ENCODE data around the gene TDRD9.

Gene TDRD9

DNA sequence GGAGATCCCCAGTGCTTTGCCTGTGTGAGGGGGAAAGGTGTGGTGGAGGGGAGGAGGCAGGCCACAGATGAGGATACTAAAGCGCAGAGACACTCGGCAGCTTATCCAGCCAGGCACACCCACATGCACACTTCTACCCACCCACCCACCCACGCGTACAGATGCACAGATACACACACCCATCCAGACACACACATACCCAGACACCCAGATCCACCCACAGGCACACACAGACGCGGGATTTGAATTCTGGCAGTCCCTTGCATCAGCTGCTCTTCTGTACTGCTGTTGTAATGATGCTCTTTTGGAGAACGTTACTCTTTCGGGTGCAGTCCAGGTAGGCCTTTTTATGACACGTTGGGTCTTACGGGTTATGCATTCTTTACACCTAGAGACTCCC, 69.8 kb downstream of the TDRD9 start:
- Histone ChIP-seq H3K4me1 (ENCODE audit: insufficient read depth, poor library complexity, severe bottlenecking) (peaks cover 14% of the 10 kb centered on the region), H3K27me3 (ENCODE audit: insufficient read depth, poor library complexity, severe bottlenecking) (no peaks in the 10 kb centered on the region), H3K27ac (ENCODE audit: poor library complexity, severe bottlenecking) (no peak overlapping the region), H3K36me3 (ENCODE audit: low read depth) (no peaks in the 10 kb centered on the region), H3K4me3 (ENCODE audit: severe bottlenecking) (no peak overlapping the region), H3K9me3 (ENCODE audit: severe bottlenecking) (no peaks in the 10 kb centered on the region)
- ATAC-seq (ENCODE audit: low read depth) (no peak), DNase-seq (ENCODE audit: low spot score) (no peak)
- TF ChIP-seq, protein P1, sequence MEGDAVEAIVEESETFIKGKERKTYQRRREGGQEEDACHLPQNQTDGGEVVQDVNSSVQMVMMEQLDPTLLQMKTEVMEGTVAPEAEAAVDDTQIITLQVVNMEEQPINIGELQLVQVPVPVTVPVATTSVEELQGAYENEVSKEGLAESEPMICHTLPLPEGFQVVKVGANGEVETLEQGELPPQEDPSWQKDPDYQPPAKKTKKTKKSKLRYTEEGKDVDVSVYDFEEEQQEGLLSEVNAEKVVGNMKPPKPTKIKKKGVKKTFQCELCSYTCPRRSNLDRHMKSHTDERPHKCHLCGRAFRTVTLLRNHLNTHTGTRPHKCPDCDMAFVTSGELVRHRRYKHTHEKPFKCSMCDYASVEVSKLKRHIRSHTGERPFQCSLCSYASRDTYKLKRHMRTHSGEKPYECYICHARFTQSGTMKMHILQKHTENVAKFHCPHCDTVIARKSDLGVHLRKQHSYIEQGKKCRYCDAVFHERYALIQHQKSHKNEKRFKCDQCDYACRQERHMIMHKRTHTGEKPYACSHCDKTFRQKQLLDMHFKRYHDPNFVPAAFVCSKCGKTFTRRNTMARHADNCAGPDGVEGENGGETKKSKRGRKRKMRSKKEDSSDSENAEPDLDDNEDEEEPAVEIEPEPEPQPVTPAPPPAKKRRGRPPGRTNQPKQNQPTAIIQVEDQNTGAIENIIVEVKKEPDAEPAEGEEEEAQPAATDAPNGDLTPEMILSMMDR (IDR thresholded peaks at IDR 0.05; ENCODE audit: poor library complexity, severe bottlenecking): no peak

DNA sequence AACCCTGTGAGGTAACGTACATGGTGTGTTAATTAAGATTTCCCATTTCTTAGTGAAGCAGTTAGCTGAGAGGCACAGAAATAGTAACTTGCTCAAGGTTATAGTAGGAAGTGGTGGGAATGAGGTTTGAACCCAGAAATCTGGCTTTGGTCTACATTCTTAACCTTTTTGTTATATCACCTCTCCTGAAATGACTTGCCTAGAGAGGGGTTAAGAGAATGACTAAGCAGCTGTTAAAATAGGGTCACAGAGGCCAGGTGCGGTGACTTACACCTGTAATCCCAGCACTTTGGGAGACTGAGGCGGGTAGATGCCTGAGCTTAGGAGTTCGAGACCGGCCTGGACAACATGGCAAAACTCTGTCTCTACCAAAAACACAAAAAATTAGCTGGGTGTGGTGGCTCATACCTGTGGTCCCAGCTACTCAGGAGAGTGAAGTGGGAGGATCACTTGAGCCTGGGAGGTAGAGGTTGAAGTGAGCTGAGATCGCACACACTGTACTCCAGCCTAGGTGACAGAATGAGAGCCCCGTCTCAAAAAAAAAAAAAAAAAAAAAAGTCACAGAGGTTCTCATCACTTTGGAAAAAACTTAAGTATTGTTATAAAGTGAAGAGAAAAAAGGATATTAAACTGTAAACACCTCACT, 71.7 kb downstream of the TDRD9 start:
- H3K36me3 ChIP-seq (ENCODE audit: low read depth): no peaks in the 10 kb centered on the region
- no peak overlapping the region for H3K27ac ChIP-seq (ENCODE audit: poor library complexity, severe bottlenecking)
- no peak overlapping the region for H3K4me3 ChIP-seq (ENCODE audit: severe bottlenecking)
- no peak for ATAC-seq (ENCODE audit: low read depth)
- TF ChIP-seq, protein P1 (IDR thresholded peaks at IDR 0.05; ENCODE audit: poor library complexity, severe bottlenecking): no peak
- H3K4me1 ChIP-seq (ENCODE audit: insufficient read depth, poor library complexity, severe bottlenecking): peaks cover 4% of the 10 kb centered on the region
- H3K27me3 ChIP-seq (ENCODE audit: insufficient read depth, poor library complexity, severe bottlenecking): no peaks in the 10 kb centered on the region
- H3K9me3 ChIP-seq (ENCODE audit: severe bottlenecking): no peaks in the 10 kb centered on the region
- DNase-seq (ENCODE audit: low spot score): no peak

DNA sequence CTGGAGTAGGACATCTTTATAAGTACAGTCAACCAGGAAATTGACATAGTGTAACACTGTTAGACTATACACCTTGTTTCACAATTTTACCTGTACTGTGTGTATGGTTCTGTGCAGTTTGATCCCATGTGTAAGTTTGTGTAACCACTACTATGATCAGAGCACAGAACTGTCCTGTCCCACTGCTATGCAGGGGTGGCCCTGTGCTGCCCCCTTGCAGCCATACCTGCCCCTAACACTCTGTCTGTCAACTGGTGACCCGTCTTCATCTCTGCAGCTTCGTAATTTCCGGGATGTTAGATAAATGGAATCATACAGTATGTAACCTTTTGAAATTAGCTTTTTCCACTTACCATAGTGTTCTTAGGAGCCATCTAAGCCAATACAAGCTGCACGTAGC, 72.7 kb downstream of the TDRD9 start:
- no peaks in the 10 kb centered on the region for H3K4me1 ChIP-seq (ENCODE audit: insufficient read depth, poor library complexity, severe bottlenecking)
- H3K27me3 ChIP-seq (ENCODE audit: insufficient read depth, poor library complexity, severe bottlenecking): no peaks in the 10 kb centered on the region
- TF ChIP-seq, protein P1 (IDR thresholded peaks at IDR 0.05; ENCODE audit: poor library complexity, severe bottlenecking): peak; percentile 32
- H3K4me3 ChIP-seq (ENCODE audit: severe bottlenecking): no peak overlapping the region
- H3K9me3 ChIP-seq (ENCODE audit: severe bottlenecking): no peaks in the 10 kb centered on the region
- ATAC-seq (ENCODE audit: low read depth) (peak; percentile 72), DNase-seq (ENCODE audit: low spot score) (no peak)
- H3K27ac ChIP-seq (ENCODE audit: poor library complexity, severe bottlenecking): no peak overlapping the region
- H3K36me3 ChIP-seq (ENCODE audit: low read depth): no peaks in the 10 kb centered on the region

DNA sequence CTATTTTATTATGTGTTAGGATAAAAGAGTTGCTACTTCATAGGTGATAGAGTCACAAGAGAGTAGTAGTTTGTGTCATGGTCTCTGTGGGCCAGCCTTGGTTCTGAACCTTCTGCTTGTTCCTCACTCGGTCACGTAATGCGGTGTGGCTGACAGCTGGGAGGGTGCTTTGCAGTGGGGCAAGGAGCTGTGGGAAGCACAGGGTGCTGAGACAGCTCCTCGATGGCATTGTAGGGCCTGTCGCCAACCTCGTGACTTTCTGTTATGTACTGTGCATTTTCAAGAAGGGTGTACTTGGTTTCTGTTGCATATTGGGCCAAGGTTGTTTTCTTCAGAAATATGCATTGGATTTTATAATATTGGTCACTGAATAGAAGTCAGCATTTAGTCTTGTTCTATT, 75.4 kb downstream of the TDRD9 start:
- no peaks in the 10 kb centered on the region for H3K4me1 ChIP-seq (ENCODE audit: insufficient read depth, poor library complexity, severe bottlenecking)
- no peak overlapping the region for H3K27ac ChIP-seq (ENCODE audit: poor library complexity, severe bottlenecking)
- H3K36me3 ChIP-seq (ENCODE audit: low read depth): no peaks in the 10 kb centered on the region
- DNase-seq (ENCODE audit: low spot score): no peak
- H3K9me3 ChIP-seq (ENCODE audit: severe bottlenecking): no peaks in the 10 kb centered on the region
- ATAC-seq (ENCODE audit: low read depth): no peak
- H3K4me3 ChIP-seq (ENCODE audit: severe bottlenecking): no peak overlapping the region
- H3K27me3 ChIP-seq (ENCODE audit: insufficient read depth, poor library complexity, severe bottlenecking): no peaks in the 10 kb centered on the region
- TF ChIP-seq, protein P1 (IDR thresholded peaks at IDR 0.05; ENCODE audit: poor library complexity, severe bottlenecking): no peak

DNA sequence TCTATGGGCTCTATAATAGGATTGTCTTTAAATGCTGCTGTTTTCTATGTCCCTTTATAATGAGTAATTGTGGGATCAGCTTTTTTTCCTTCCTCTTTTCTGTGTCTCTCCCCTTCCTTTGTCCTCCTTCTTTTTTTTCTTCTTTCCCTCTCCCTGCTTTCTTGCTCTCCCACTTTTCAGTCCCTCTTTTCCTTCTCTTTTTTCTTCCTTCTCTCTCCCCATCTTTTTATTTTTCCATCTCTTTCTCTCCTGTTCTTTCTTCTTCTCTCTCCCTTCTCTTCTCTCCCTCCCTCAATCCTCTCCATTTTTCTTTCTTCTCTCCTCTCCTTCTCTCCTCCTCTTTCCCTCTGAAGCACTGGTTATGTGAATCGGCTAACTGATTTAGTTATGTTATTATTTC, 76.6 kb downstream of the TDRD9 start:
- H3K27ac ChIP-seq (ENCODE audit: poor library complexity, severe bottlenecking): no peak overlapping the region
- H3K27me3 ChIP-seq (ENCODE audit: insufficient read depth, poor library complexity, severe bottlenecking): no peaks in the 10 kb centered on the region
- no peak for ATAC-seq (ENCODE audit: low read depth)
- H3K9me3 ChIP-seq (ENCODE audit: severe bottlenecking): no peaks in the 10 kb centered on the region
- DNase-seq (ENCODE audit: low spot score): no peak
- no peak overlapping the region for H3K4me3 ChIP-seq (ENCODE audit: severe bottlenecking)
- TF ChIP-seq, protein P1 (IDR thresholded peaks at IDR 0.05; ENCODE audit: poor library complexity, severe bottlenecking): no peak
- no peaks in the 10 kb centered on the region for H3K36me3 ChIP-seq (ENCODE audit: low read depth)
- no peaks in the 10 kb centered on the region for H3K4me1 ChIP-seq (ENCODE audit: insufficient read depth, poor library complexity, severe bottlenecking)

Measured in RWPE2 (cell line).